GM19452 (cell line): ENCODE measurements around the gene R3HDML.

Experiments
- ATAC-seq: cut with Tn5 transposase; IDR thresholded peaks from one replicate; pipeline ENCODE4 v1.9.1; 2021; ENCODE audit not compliant: unreplicated experiment

The R3HDML gene

DNA sequence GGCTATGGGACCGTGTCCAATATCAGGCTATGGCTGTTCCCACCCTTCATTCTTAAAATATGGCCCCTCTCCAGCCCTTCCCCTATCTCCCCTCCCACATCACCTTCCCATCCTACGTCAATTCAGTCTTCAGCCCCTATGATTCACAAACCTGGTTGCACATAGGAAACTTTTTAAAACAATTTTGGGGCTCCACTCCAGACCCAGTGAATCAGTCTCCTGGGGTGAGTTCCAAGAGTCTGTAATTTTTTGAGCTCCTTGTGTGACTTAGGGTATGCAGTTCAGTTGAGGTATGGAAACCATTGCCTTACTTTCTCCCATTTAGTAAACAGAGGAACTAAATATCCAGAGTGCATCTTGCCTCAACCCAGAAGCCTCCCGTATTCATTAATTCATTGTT, 24.2 kb downstream of the R3HDML start:
- ATAC-seq: no peak

DNA sequence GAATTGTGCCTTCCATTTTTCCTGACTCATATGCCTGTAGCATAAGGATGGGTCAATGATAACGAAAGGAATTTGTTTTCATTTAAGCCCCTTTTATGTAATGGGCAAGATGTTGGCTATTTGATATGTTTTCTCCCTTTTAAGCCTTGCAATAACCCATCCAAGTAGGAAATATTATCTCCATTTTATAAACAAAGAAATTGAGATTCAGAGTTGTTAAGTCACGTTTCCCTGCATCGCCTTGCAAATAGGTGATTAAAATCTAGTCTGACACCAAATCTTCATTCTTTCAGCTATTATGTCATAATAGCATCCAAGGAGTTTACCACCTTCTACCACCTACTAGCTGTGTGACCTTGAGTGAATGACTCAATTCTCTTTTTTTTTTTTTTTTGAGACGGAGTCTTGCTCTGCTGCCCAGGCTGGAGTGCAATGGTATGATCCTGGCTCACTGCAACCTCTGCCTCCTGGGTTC, 25.7 kb downstream of the R3HDML start:
- ATAC-seq: no peak

DNA sequence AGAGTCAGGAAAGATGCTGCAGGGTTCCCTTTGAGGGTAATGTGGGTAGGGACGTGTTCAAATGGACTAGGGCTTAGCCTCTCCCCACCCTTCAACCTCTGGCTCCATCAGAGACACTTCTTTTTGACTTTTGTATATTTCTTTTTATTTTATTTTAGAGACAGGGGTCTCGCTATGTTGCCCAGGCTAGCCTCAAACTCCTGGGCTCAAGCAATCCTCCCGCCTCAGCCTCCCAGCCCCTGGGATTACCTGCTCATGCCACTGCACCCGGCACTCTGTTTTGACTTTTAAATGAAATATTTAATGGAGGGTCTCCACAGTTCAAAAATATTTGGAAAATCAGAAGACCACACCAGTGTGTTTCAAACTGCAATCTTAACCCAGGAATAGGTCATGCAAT, 27.2 kb downstream of the R3HDML start:
- ATAC-seq: no peak

DNA sequence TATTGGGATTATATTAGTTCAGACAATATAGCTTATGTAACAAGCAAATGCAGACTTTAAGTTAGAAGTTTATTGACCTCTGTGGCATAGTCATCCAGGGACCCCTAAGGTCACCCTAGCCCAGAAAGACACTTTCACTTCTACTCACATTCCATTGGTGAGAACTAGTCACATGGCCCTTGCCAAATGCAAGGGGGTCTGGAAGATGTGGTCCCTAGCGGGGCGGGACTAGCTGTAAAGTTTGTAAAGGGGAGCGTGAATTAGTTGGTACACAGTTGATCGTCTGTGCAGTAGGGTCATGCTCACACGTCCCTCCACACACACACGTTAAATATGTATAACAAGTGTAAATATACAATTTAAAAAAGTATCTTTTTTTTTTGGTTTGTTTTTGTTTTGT, 27.9 kb downstream of the R3HDML start:
- no peak for ATAC-seq

DNA sequence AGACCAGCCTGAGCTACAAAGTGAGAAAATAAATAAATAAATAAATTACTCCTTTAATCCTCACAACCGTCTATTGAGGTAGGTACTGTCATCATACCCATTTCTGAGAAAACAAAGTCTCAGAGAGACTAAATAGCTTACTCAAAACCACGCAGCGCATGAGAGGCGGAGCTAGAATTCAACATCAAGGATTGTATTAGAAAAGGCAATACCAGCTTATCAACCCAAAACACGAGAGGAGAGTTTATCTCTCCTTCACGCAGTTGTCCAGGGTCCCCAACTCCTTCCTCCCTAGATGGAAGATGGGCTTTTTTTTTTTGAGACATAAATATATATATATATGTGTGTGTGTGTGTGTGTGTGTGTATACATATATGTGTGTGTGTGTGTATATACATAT, 30.9 kb downstream of the R3HDML start:
- ATAC-seq: no peak

DNA sequence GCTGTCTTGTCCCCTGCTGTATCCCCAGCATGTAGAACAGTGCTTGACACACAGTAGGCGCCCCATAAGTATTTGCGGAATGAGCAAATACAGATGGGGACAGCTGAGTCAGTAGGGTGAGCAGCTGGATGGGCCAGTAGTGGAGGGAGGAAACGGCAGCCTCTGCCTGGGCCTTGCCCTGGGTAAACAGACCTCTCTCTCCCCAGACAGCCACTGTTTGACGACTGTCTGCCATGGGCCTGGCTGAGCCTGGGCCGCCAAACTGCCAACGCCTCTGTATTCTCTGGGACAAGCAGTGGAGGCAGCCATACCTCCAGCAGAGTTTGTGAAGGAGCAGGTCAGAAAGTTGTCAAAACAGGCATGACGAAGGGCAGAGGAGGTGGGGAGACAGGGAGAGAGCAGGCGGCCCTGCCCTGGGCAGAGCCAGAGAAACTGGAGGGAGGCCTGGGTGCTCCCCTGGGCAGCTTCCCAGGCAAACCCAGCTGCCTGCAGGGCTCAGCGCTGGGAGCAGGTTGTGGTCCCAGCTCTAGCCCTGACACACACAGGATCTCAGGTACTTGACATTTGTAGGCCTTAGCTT, 33.9 kb downstream of the R3HDML start:
- no peak for ATAC-seq

DNA sequence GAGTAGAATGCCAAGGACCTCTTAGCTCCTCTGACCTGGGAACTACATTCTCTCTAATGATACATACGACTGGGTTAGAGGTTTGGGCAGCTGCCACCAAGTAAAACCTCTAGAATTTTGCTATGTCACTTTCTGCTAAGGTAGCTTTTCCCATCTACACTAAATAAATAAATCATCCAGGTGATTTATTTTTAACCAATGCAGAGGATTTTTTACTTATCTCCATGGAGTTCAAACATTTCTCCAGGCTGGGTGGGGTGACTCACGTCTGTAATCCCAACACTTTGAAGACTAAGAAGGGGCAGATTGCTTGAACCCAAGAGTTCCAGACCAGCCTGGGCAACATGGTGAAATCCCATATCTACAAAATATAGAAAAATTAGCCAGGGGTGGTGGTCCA, 45.8 kb downstream of the R3HDML start:
- ATAC-seq: no peak

DNA sequence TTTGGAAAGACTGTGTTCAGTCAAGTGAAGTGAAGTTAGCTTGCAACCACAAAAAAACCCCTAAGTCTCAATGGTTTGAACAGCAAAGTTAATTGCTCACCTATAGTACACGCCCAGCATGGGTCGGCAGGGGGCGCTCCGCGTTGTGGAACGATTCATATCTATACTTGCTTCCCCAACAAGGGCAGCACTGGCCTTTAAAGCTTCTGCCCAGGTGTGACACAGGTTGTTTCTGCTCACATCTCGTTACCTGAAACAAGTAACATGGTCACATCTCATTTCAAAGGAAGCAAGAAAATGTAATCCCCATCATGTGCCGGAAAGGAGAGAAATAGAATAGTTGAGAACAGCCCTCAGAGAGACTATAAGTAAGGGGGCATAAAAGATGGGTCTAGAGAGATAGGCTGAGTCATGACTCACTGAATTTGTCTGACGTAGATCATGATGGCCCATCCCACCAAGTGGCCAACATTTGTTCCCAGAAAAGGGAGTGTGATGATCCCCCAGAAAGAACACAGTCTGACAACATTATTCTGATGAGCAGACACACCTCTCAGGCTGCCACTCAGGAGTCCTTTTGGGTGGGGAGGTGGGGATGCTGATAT, 47.7 kb downstream of the R3HDML start:
- no peak for ATAC-seq

DNA sequence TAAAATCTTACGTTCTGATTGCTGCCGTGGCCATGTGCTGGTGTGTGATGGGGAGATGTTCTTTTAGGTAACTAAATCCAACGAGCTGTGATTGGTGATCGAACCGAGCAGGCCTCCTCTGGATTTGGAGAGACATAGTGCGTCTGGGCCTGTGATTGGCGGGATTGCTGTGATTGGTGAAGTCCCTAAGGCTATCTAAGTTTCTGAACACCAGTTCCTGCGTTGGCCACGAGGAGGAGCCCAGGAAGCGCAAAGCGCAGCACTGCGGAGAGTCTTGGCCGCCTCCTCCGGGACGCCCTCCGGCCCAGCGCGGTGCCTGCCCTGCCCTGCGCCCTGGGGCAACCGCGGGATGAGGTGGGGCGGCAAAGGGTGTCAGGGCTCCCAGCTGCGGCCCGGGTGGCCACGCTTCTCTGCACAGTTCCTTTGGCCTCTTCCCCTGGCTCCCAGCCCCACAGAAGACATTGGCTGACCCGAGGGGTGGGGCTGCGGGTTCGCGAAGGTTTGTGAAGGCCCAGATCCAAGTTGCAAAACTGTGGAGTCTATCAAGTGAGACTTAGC, 51.7 kb downstream of the R3HDML start:
- no peak for ATAC-seq

DNA sequence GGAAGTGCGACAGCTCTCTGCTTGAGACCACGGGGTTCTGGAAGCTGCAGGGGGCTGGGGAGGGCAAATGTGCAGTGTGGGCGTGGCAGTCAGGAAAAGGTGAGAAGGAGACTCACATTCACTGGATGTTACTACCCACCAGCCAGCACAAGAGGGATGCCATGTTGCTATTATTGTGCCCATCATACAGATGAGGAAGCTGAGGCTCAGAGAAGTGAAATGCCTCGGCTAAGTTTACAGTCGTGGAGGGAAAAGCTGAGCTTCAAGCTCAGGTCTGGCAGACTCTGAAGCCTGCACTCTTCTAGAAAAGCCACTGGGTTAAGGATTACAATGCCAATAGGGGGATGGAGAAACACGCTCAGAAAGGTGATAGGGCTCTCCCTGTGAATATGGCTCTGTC, 53.0 kb downstream of the R3HDML start:
- ATAC-seq: no peak

DNA sequence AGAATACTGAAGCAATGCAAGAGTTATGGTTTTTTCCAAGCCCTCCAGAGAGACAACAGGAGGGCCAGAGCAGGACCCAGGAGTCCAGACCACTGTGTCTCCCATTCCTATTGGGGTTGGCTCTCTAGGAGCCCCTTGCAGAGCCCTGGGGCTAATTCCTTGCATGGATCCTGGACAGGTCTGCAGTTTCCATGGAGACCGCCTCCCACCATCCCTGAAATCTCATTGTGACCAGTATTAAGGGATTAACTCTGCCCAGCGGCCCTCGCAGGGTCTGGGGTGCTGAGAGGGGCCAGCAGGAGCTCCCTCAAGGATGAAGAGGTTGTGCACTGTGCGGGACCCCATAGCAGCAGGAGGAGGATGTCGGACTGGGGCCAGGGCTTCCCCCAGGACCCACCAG, 53.4 kb downstream of the R3HDML start:
- no peak for ATAC-seq

DNA sequence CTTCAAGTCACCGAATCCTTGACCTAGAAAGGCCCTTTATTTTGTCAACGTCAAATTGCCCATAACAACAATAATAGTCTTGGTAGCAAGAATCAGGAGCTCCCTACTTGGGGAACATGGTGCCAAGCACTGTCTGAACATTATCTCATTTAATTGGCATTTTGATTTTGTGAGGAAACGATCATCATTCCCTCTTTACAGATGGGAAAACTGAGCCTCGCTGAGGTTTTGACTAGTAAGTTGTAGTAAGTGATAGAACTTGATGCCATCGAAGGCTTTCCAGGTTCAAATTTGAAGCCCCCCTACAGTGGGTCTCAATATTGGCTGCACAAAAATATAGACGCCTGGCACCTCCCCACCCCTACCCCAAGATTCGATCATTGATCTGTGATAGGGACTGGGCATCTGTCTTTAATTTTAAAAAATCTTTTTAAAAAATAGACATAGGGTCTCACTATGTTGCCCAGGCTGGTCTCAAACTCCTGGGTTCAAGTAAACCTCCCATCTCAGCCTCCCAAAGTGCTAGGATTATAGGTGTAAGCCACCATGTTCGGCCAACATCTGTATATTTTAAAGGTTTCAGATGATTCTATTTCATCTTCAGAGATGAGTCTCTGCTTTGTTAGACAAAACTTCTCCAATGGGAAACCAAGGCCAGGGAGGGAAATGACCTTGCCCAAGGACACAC, 55.4 kb downstream of the R3HDML start:
- ATAC-seq: no peak

DNA sequence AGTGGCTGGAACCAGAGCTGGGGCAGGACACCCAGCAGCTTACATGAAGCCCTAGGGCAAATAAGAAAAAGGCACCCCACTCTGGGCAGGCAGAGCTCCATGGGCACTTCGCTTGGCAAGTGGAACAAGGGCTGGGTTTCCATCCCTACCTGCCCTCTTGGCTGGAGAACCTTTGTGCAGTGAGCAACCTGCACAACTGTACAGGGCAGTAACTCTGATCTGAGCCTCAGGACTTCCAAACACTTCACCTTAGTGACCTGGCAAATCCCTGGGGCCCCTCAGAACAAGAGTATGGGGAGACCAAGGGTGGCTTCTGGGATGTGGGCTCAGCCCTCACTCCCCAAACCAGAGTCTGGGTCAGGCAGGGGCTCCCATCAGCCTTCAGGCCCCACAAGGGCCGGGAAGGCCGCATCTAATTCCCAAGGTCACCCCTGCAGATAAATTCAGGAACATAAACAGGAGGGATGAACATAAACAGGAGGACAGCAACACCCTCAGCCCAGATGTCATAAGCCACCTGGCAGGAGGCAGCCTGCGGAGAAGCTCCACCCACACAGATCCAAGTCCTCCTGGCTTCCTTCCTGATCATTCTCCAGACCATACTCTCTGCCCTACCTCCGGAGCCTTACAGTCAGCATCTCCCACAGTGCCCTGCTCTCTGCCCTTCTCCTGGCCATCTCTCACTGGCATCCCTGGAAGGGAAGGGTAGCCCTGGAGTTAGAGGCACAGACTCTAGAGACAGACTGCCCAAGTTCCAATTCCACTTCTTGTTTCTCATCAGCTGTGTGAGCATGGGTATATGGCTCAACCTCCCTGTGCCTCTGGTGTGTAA, 56.1 kb downstream of the R3HDML start:
- ATAC-seq: no peak

DNA sequence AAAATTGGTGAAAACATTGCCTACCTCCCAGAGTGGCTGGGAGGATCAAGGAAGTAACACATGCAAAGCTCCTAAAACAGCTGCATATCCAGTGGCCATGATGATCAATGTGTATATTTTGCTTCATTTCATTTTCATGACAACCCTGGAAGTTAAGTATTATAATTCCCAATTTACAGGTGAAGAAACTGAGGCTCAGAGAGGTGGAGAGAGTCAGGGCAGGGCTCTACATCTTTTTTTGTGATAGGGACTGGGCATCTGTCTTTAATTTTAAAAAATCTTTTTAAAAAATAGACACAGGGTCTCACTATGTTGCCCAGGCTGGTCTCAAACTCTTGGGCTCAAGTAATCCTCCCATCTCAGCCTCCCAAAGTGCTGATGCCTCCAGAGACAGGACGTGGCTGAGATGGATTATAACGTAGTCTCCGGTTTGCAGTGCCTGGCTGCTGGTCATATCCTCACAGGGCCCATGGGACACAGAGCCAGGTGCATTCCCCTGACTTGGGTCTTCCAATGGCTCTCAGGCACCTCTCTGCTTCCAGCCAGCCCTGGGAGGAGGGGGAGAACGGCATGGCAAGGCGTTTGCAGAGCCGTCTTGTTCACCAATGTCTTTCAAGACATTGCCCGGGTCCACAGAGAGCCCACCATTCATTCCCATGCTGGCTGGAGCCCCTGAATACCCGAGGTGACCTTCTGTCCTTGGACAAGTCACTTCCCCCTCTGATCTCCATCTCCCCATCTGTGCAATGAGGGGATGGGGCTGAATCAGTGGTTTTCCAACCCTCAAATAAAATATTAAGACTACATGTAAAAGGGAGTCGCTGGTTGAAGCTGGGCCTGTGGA, 57.0 kb downstream of the R3HDML start:
- ATAC-seq: no peak

DNA sequence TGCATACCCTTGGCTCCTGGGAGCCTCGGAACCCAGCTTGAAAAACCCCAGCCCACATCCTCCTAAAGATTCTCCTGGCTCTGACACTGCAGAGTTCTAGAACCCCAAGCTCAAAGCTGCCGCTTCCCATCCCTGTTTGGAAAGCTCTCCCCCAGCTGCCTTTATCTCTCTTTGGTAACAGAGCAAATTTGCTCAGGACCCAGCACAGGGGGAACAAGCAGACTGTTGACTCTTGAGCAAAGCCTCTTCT, 57.5 kb downstream of the R3HDML start:
- no peak for ATAC-seq

DNA sequence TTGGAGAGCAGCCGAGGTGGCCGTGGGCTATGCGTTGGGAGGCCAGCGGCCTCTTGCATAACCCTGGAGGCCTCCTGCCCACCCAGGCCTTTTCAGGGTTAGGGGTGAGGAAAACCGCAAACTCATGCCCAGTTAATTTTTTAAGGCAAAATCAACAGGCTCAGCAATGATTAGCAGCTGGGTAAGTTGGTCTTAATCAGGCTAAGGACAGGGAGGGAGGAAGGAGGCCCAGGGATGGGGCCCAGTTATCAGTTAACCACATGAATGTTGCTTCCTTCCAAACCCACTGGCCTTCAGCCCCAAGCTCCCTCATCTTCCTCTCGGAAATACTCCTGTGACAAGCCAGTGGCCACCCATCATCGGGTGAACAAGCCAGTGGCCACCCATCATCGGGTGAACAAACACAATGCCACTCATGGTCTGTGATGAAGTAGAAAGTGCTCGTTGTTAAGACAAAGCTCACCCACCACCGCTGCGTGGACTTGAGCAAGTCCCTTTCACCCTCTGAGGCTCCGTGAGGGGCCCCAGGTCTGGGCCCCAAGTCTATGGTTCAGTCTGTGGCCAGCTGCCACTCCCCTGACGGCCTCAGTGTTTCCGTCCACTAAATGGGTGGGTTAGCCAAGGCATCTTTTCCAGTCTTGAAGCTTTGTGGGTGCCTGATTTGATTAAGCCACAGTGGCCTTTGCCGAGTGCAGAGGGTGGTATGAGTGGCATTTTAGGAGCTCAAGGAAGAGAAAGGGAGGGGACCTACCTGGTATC, 58.0 kb downstream of the R3HDML start:
- ATAC-seq: no peak

DNA sequence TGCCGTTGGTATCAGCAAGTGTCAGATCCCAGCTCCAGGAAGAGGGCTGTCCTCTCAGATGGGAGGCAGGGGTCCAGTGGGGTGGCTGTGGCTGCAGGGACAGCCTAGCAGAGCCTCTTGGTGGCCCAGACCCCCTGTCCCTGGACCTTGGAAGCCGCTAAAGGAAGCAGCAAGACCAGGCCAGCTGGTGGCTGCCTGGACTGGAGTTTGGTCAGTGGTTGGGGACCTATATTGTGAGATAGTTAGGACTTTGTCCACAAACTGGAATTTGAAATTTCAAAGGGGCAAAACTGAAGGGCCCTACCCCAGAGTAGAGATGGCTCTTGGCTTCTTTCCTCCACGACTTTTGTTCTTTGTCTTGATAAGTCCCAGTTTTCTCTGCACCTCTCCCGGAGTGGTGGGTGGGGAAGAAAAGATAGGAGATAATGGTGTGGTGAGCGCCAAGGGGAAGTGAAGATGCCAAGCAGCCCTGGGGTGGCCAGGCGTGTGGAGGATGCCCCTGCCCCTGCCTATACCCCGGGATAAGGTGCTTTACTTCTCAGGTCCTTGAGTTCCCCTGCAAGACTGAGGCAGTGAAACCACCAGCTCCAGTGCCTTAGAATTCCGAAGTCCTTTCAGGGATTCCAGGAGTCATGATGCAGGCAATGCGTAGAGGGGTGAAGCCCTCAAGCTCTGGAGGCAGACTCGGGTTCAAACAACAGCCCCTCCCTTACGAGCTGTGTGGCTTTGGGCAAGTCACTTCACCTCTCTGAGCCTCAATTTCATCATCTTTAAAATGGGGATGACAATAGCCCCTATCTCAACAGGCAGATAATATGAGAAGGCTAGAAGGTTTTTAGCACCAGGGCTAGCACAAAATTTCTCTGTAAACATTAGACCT, 58.9 kb downstream of the R3HDML start:
- ATAC-seq: no peak

DNA sequence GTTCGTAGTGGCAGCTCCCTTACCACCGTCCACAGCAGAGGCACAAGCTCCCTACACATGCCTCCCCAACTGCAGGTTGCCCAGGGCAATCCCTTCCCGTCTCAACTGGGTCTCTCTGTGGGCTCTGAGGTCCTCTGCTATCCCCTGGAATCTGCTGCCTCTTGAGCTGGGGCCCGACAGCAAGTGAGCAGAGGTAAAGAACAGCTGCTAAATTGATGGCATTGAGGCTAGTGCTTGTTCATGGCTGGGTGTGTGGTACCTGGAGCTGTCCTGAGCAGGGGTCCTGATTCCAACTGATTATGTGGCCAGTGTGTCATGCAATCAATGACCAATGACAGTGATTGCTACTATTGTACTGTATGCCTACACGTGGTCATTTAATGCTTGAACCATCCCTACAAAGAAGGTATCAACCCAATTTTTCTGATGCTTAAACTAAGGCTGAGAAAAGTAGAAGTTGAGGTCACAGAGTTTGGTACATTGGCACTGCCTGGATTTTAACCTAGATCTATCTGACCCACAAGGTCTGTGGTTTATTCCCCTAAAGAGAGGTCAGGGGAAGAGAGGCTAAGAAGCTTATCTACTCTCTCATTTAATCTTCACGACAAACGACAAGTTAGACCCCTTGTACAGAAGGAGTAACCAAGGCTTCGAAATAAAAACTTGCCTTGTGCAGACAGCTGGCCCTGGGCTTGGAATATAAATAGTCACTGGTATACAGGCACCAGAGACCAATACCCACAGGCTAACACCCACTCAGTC, 59.7 kb downstream of the R3HDML start:
- ATAC-seq: no peak
